Small intestine (tissue), 7 donors: ENCODE results near the gene TCP11L2. TPM values are rescaled to one million over a fixed set of nuclear protein-coding genes. Genes with fewer than 3 reads are reported as not detected.

Experiments
- DNase-seq, 2 donors: peaks; one replicate each; pipeline versions ENCODE4 v3.0.0 to v3.0.0-alpha.2; 2013
- FAIRE-seq: peaks from 2 replicates; lab custom pipeline; 2012; peaks lifted over from hg19 to GRCh38; lab: Jason Lieb, UNC
- H3K27ac ChIP-seq, 3 donors: one replicate each; pipeline ENCODE4 v1.5.1; 2013; ENCODE audit warnings: low read length in 2 of 3, mild to moderate bottlenecking in 2 of 3, control low read depth in 1 of 3, inconsistent platforms in 1 of 3, low read depth in 1 of 3, moderate library complexity in 1 of 3
- H3K27me3 ChIP-seq, 3 donors: one replicate each; pipeline ENCODE4 v1.6.1; 2013; ENCODE audit warnings: low read length in 3 of 3, inconsistent platforms in 1 of 3; ENCODE audit not compliant: control insufficient read depth in 3 of 3, insufficient read depth in 3 of 3
- H3K36me3 ChIP-seq, 3 donors: one replicate each; pipeline ENCODE4 v1.6.1; 2013; ENCODE audit warnings: low read length in 3 of 3, inconsistent platforms in 1 of 3, low read depth in 1 of 3, mild to moderate bottlenecking in 1 of 3, moderate library complexity in 1 of 3; ENCODE audit not compliant: control insufficient read depth in 3 of 3, insufficient read depth in 2 of 3
- H3K4me1 ChIP-seq, 3 donors: one replicate each; pipeline ENCODE4 v1.6.1; 2013; ENCODE audit warnings: low read length in 2 of 3, inconsistent platforms in 1 of 3, low read depth in 1 of 3, mild to moderate bottlenecking in 1 of 3, moderate library complexity in 1 of 3; ENCODE audit not compliant: control insufficient read depth in 3 of 3, insufficient read depth in 2 of 3
- H3K4me3 ChIP-seq, 3 donors: one replicate each; pipeline ENCODE4 v1.5.1; 2013; ENCODE audit warnings: low read length in 3 of 3, control low read depth in 1 of 3, inconsistent platforms in 1 of 3, low read depth in 1 of 3, mild to moderate bottlenecking in 1 of 3, moderate library complexity in 1 of 3
- H3K9me3 ChIP-seq, 2 donors: one replicate each; pipeline ENCODE4 v1.6.1; 2013; ENCODE audit warnings: low read depth in 1 of 2, low read length in 1 of 2; ENCODE audit not compliant: control insufficient read depth in 2 of 2, insufficient read depth in 1 of 2
- WGBS, 3 donors: extraction: QIAGEN DNeasy Blood & Tissue Kit; methylation state at CpG; one replicate each; pipeline ENCODE4 v1.1.7; 2013; 5-methylcytosine and 5-hydroxymethylcytosine counted together
- polyA plus RNA-seq, 4 donors: library from polyadenylated mRNA; stranded (reverse) in 3 of 4; unstranded in 1 of 4; fragments of 200-250 nt in 3 of 4; fragments of 120-200 nt in 1 of 4; gene quantifications; one replicate each; pipeline versions ENCODE4 v1.2.1 to v1.2.3, GENCODE V29; 2013
- donor health status: healthy with polysubstance abuse.
- donor health status: control.
- donor health status: control.
- donor health status: Bipolar disorder and iron deficiency.
- donor health status: healthy.

TCP11L2 gene
- polyA plus RNA-seq, 4 donors, result 2.7 to 18.1 (median 5.7) TPM

DNA sequence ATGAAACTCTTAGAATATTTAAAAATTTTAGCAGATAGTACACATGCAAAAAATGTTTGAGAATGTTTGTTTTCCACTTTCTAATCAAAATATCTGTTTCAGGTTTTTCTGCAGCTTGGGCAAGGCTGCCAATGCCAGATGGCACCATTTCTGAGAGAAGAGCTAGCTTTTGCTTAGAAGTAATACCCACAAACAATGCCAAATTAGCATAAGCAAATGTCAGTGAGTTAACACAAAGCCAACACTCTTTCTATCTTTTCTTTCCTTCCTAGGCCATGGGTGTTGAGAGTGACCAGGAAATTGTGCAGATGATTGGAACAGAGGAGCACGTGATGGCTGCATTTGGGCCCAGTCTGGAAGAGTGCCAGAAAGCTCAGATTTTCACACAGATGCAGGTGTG lies 90.2 kb downstream of the TCP11L2 start:
- H3K36me3 ChIP-seq, result peaks cover 2 to 4% (median 4%) of the 10 kb centered on the region in 3 donors
- no peak for FAIRE-seq
- H3K27ac ChIP-seq, result no peak overlapping the region
- H3K27me3 ChIP-seq, result no peaks in the 10 kb centered on the region
- 71 to 92% (median 78%) methylated on average over 1 of the region's 1 CpG for WGBS, 3 donors
- DNase-seq, result no peak
- H3K9me3 ChIP-seq, result no peaks in the 10 kb centered on the region
- H3K4me1 ChIP-seq, result no peaks in the 10 kb centered on the region
- no peak overlapping the region for H3K4me3 ChIP-seq

Other genes starting within 250 kb of the TCP11L2 start
- 1 to 10 TPM in 3 of 4 donors, under 1 TPM in 1; 0.67 to 4.8 (median 1.5) TPM for gene NUAK1, start 163.8 kb upstream of the TCP11L2 start, polyA plus RNA-seq
- gene CKAP4, start 54.7 kb upstream of the TCP11L2 start, polyA plus RNA-seq, result 10 to 100 TPM in 2 of 4 donors, 1 to 10 TPM in 2; 2.0 to 34.5 (median 18.7) TPM
- gene POLR3B, start 55.0 kb downstream of the TCP11L2 start, polyA plus RNA-seq, result 1 to 10 TPM; 1.8 to 8.0 (median 4.0) TPM